Endothelial cell of umbilical vein (primary cell): ENCODE results near the gene CCNL2.

Source experiments
- CTCF ChIP-seq, 2 donors: IDR thresholded peaks; 1 replicate in 1 of 2; 2 replicates in 1 of 2; pipeline ENCODE4 v1.5.1; 2011; ENCODE audit warnings: low read length in 2 of 2, mild to moderate bottlenecking in 2 of 2, moderate library complexity in 2 of 2, control low read depth in 1 of 2, inconsistent platforms in 1 of 2, low read depth in 1 of 2; ENCODE audit not compliant: insufficient read depth in 1 of 2; ENCODE audit errors: extremely low read depth in 1 of 2
- EZH2 ChIP-seq: IDR thresholded peaks from 2 replicates; pipeline ENCODE4 v1.6.1; 2012; ENCODE audit warnings: borderline replicate concordance, low read depth, mild to moderate bottlenecking, moderate library complexity, low read length, inconsistent platforms; ENCODE audit not compliant: severe bottlenecking
- FOS ChIP-seq: IDR thresholded peaks from 2 replicates; pipeline ENCODE4 v1.6.1; 2011; ENCODE audit warnings: mild to moderate bottlenecking, low read length, moderate library complexity, borderline replicate concordance; ENCODE audit not compliant: insufficient read depth
- MYC ChIP-seq: IDR thresholded peaks from one replicate; pipeline ENCODE4 v1.6.1; 2011; ENCODE audit warnings: mild to moderate bottlenecking, low read depth, low read length
- POLR2A ChIP-seq: IDR thresholded peaks from 2 replicates; pipeline ENCODE4 v1.6.1; 2012; ENCODE audit warnings: low read depth, mild to moderate bottlenecking, control low read depth, low read length
- POLR2AphosphoS5 ChIP-seq: IDR thresholded peaks from 2 replicates; pipeline ENCODE4 v1.6.1; 2012; ENCODE audit warnings: low read depth, mild to moderate bottlenecking, control low read depth, low read length, moderate library complexity; ENCODE audit not compliant: insufficient read depth

GRCh38 chr1:1425753-1426495 lies 26.8 kb upstream of the CCNL2 start:
- TF ChIP-seq CTCF (IDR thresholded peaks at IDR 0.05; ENCODE audit: extremely low read depth in 1 of 2, insufficient read depth in 1 of 2, low read depth in 1 of 2, low read length in 2 of 2) (no peak), POLR2A (no peak), POLR2AphosphoS5 (no peak), EZH2 (no peak), FOS (no peak), MYC (no peak)
